Measurements from ENCODE around the gene PROX1. TPM values are rescaled to one million over a fixed set of nuclear protein-coding genes. Genes with fewer than 3 reads are reported as not detected.

The PROX1 gene
- total RNA-seq, 1 donor from 2014 or later = 0.32 TPM

DNA sequence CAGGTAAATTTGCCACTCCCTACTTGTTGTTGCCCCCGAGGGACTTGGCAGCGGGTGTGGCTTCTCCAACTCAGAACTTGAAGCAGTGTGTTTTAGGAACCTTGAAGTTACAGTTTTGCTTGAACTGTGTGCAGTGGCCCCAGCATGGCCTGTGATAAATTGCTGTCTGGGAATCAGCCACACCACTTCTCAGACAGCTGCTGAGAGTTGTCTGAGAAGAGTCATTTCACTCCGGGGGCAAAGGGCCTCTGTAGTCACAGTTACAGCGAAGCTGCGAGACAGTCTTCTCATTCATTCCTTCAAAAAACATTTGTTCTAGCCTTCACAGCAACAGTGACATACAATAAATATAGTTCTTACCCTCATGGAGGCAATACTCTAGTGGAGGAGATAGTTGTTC, 70.3 kb downstream of the PROX1 start:
- no peak for DNase-seq (ENCODE audit: low spot score)
- Mint-ChIP-seq H3K9me3 (ENCODE audit: low read depth) (no peaks in the 10 kb centered on the region), H3K36me3 (ENCODE audit: low read depth) (no peaks in the 10 kb centered on the region), H3K4me1 (ENCODE audit: low read depth) (no peaks in the 10 kb centered on the region), H3K4me3 (ENCODE audit: unreplicated experiment) (no peak overlapping the region), H3K27me3 (ENCODE audit: low read depth) (peaks cover 9% of the 10 kb centered on the region), H3K27ac (ENCODE audit: unreplicated experiment) (no peak overlapping the region)
- TF ChIP-seq, protein P1, sequence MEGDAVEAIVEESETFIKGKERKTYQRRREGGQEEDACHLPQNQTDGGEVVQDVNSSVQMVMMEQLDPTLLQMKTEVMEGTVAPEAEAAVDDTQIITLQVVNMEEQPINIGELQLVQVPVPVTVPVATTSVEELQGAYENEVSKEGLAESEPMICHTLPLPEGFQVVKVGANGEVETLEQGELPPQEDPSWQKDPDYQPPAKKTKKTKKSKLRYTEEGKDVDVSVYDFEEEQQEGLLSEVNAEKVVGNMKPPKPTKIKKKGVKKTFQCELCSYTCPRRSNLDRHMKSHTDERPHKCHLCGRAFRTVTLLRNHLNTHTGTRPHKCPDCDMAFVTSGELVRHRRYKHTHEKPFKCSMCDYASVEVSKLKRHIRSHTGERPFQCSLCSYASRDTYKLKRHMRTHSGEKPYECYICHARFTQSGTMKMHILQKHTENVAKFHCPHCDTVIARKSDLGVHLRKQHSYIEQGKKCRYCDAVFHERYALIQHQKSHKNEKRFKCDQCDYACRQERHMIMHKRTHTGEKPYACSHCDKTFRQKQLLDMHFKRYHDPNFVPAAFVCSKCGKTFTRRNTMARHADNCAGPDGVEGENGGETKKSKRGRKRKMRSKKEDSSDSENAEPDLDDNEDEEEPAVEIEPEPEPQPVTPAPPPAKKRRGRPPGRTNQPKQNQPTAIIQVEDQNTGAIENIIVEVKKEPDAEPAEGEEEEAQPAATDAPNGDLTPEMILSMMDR (IDR thresholded peaks at IDR 0.05) = no peak

DNA sequence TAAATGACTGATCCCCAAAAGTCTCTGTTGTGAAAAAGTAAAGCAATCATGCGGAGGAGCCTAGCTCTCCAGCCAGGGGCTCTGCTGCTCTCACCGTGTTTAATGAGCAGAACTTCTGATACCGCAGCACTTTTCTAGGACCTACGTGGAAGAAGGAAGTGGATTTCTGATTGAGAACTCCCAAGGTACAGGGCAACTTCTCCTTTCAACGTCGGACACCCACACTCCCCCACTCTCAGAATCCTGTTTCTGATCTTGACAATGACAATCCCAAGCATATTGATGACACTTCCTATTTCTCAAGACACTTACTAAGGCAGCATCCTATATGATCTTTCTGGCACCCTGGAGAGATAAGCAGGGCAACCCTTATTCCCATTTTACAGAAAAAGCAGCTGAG, 78.4 kb downstream of the PROX1 start:
- Mint-ChIP-seq H3K27ac (ENCODE audit: unreplicated experiment) (no peak overlapping the region), H3K27me3 (ENCODE audit: low read depth) (peaks cover 21% of the 10 kb centered on the region), H3K4me1 (ENCODE audit: low read depth) (no peaks in the 10 kb centered on the region), H3K36me3 (ENCODE audit: low read depth) (no peaks in the 10 kb centered on the region), H3K4me3 (ENCODE audit: unreplicated experiment) (no peak overlapping the region), H3K9me3 (ENCODE audit: low read depth) (no peaks in the 10 kb centered on the region)
- DNase-seq (ENCODE audit: low spot score) = no peak
- TF ChIP-seq, protein P1 (IDR thresholded peaks at IDR 0.05) = no peak

DNA sequence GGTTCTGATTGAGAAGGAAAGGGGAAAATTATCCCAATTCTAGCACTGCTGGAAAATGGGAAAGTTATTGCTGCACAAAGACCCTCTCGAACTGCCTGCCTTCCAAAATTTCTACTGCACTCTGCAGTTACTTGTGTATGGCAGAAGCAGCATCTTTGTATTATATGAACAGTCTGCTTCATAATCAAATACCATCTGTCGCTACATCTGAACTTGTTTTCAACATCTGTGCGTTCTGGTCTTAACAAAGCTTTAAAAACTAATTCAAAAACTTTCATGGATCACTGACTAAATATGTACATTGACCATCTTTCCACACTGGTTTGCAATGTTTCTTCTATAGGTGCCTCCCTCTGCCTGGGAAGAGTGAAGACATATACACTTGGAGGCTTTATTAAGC, 79.2 kb downstream of the PROX1 start:
- TF ChIP-seq, protein P1 (IDR thresholded peaks at IDR 0.05) = no peak
- H3K4me3 Mint-ChIP-seq (ENCODE audit: unreplicated experiment) = no peak overlapping the region
- no peaks in the 10 kb centered on the region for H3K36me3 Mint-ChIP-seq (ENCODE audit: low read depth)
- H3K27me3 Mint-ChIP-seq (ENCODE audit: low read depth) = peaks cover 24% of the 10 kb centered on the region
- H3K27ac Mint-ChIP-seq (ENCODE audit: unreplicated experiment) = no peak overlapping the region
- H3K9me3 Mint-ChIP-seq (ENCODE audit: low read depth) = no peaks in the 10 kb centered on the region
- no peak for DNase-seq (ENCODE audit: low spot score)
- H3K4me1 Mint-ChIP-seq (ENCODE audit: low read depth) = no peaks in the 10 kb centered on the region

DNA sequence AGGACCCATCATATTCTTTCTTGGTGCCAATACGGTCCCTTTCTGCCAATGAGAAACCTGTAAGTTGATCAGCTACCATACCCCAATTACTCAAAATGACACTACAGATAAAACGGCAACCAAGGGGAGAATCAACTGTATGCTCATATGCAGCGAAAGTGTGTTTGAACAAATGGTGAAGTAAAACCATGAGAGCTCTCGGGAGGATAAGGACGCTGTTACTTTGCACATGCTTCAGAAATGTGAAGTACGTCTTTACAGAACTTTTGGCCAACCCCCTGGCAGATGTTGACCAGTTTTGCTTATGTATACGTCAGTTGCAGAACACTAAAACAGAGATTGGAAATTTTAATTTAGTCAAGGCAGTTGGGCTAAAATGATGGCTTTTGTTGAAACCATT, 79.6 kb downstream of the PROX1 start:
- H3K4me1 Mint-ChIP-seq (ENCODE audit: low read depth) = no peaks in the 10 kb centered on the region
- TF ChIP-seq, protein P1 (IDR thresholded peaks at IDR 0.05) = no peak
- H3K36me3 Mint-ChIP-seq (ENCODE audit: low read depth) = no peaks in the 10 kb centered on the region
- DNase-seq (ENCODE audit: low spot score) = no peak
- H3K27me3 Mint-ChIP-seq (ENCODE audit: low read depth) = peaks cover 24% of the 10 kb centered on the region
- no peak overlapping the region for H3K27ac Mint-ChIP-seq (ENCODE audit: unreplicated experiment)
- no peaks in the 10 kb centered on the region for H3K9me3 Mint-ChIP-seq (ENCODE audit: low read depth)
- H3K4me3 Mint-ChIP-seq (ENCODE audit: unreplicated experiment) = no peak overlapping the region

DNA sequence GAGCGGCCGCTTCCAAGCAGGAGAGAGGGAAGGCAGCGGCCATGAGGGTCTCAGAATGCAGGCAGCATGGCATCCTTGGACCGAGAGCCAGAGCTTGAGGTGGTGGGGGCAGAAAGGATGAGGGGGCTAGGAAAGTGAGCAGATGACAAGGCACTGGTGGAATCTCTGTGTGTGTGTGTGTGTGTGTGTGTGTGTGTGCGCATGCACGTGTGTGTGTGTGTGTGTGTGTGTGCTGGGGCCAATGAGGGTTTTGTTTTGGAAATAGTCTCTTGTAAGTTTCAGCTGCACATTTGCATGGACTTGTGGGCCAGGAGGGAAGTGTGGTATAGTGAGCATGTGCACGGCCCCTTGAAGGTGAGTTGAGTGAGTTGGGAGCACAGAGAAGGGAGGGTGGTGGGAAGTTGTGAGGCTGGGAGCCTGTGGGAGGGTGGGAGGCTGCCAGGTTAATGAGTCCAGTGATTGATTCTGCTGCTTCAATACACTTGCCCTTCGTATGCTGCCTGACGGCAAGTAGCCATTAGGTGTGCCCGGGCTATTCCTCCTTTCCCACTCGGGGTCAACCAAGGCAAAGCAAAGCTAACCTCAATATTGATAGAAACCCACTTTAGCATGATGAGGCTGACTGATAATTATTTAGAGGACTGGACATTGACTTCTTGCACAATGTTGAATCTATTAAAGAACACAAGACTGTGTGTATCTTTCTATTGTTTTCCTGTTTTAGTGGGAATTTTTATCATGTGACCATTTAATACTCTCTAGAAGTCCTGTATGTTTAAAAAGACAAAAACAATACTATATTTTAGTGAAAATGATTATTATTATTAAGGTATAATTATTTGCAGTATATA, 80.3 kb downstream of the PROX1 start:
- Mint-ChIP-seq H3K4me1 (ENCODE audit: low read depth) (no peaks in the 10 kb centered on the region), H3K36me3 (ENCODE audit: low read depth) (no peaks in the 10 kb centered on the region), H3K27me3 (ENCODE audit: low read depth) (peaks cover 26% of the 10 kb centered on the region), H3K27ac (ENCODE audit: unreplicated experiment) (no peak overlapping the region), H3K9me3 (ENCODE audit: low read depth) (no peaks in the 10 kb centered on the region), H3K4me3 (ENCODE audit: unreplicated experiment) (no peak overlapping the region)
- DNase-seq (ENCODE audit: low spot score) = no peak
- TF ChIP-seq, protein P1 (IDR thresholded peaks at IDR 0.05) = no peak
